H54 (cell line): Measurements from ENCODE around the gene RPIA.

ENCODE experiments used
- DNase-seq: peaks from one replicate; pipeline ENCODE4 v3.0.0; 2011; ENCODE audit warnings: low spot score, mixed read lengths; ENCODE audit not compliant: insufficient read length
- FAIRE-seq: peaks from 3 replicates; lab custom pipeline; 2011; peaks lifted over from hg19 to GRCh38; lab: Jason Lieb, UNC
- POLR2A ChIP-seq: IDR thresholded peaks from 2 replicates; pipeline ENCODE4 v1.6.1; 2011; ENCODE audit warnings: low read depth, mild to moderate bottlenecking, low read length

RPIA gene

GRCh38 chr2:88669482-88670214 lies 21.8 kb upstream of the RPIA start:
- no peak for FAIRE-seq

GRCh38 chr2:88671786-88672427 lies 19.6 kb upstream of the RPIA start:
- TF ChIP-seq POLR2A, result no peak
- FAIRE-seq (peak; percentile 20), DNase-seq (peak; percentile 42)

More at GRCh38 chr2:88669482-88670214, 21.8 kb upstream of the RPIA start:
- no peak for TF ChIP-seq POLR2A
- no peak for DNase-seq

GRCh38 chr2:88673363-88673762 lies 18.1 kb upstream of the RPIA start:
- no peak for TF ChIP-seq POLR2A
- no peak for DNase-seq
- FAIRE-seq, result no peak

- no peak for TF ChIP-seq POLR2A
- FAIRE-seq, result no peak
- DNase-seq, result no peak
Measured at GRCh38 chr2:88680266-88680902, 11.1 kb upstream of the RPIA start.

DNA sequence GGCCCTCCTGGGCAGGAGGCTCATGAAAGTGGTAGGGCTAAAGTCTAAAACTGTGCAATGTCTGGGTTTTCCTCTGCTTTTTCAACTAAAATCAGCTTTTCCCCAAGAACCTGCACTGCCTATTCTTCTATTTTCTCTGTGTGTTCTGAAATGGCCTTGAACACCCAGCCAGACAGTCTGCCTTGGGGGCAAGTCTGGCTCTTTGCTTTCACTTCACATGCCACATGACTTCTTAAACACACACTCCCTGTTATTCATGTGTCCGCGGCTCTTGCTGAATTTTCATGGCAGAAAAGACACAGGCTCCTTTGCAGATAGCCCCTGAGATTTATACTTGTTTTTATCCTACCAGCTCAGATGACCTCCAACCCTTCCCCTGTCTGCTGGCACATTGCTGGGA lies 10.6 kb upstream of the RPIA start:
- FAIRE-seq (no peak), DNase-seq (no peak)
- TF ChIP-seq POLR2A, result no peak

DNA sequence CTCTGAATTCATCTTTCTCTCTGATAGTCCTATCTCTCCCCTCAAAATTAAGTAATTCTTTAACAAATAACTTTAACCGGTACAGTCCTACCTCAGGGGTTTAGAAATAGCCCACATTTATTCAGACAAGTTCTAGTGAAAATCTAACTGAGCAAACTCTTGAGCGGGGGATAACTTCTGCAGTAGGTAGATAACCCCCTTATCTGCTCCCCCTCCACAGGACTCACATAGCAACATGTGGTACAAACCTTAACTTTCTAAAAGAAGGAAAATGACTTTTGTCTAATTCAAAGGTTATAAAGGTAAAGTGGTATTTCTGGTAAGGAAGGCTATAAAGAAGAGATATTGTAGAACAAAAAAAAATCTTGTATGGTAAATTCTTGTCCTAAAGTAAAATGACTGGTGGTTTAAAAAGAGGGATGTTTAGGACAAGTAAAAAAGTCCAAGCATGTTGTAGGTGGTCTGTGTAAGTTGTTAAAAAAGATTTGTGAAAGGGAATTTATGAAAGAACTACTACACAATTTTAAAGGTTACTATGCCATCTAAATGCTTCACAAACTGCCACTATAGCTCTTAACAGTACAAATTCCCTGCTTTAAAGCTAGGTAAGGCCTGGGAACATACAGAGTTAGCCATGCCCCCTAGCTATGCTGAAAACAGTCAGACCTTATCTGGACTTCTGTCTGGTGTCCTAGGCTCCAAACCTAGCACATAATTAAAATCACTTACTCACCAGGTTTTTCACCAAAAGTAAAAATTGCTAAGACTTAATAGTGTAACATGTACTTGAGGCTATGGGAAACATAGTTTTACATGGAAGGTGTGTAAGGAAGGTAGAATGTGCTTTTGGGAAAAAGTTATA lies 8.1 kb upstream of the RPIA start:
- FAIRE-seq, result no peak
- DNase-seq, result no peak
- no peak for TF ChIP-seq POLR2A

GRCh38 chr2:88684519-88684918 lies 7.0 kb upstream of the RPIA start:
- no peak for TF ChIP-seq POLR2A
- DNase-seq, result no peak
- no peak for FAIRE-seq

GRCh38 chr2:88686320-88686719 lies 5.2 kb upstream of the RPIA start:
- FAIRE-seq (no peak), DNase-seq (no peak)
- no peak for TF ChIP-seq POLR2A

- FAIRE-seq, result no peak
- no peak for TF ChIP-seq POLR2A
- DNase-seq, result no peak
Measured at GRCh38 chr2:88687384-88687783, 4.1 kb upstream of the RPIA start.

- DNase-seq (peak; percentile 14), FAIRE-seq (no peak)
- no peak for TF ChIP-seq POLR2A
Measured at GRCh38 chr2:88690591-88691338, 708 bp upstream of the RPIA start.

- no peak for TF ChIP-seq POLR2A
- DNase-seq (peak; percentile 10), FAIRE-seq (no peak)
Measured at GRCh38 chr2:88692187-88692586, 714 bp downstream of the RPIA start.

GRCh38 chr2:88693911-88694414 lies 2.5 kb downstream of the RPIA start:
- FAIRE-seq (no peak), DNase-seq (no peak)
- TF ChIP-seq POLR2A, result no peak

GRCh38 chr2:88696611-88697010 lies 5.1 kb downstream of the RPIA start:
- no peak for FAIRE-seq
- no peak for TF ChIP-seq POLR2A
- no peak for DNase-seq
